Activated T-cell treated with anti-CD3 and anti-CD28 coated beads, Interleukin-2, amount 50 U/mL, for 48 hours (primary cell): ENCODE results near the gene PEX5L.

ENCODE experiments used
- DNase-seq, 2 experiments: peaks; one replicate each; pipeline ENCODE4 v3.0.0-alpha.2; 2020

Gene PEX5L

GRCh38 chr3:179766416-179767133 is 270.2 kb downstream of the PEX5L start:
- no peak for DNase-seq

DNA sequence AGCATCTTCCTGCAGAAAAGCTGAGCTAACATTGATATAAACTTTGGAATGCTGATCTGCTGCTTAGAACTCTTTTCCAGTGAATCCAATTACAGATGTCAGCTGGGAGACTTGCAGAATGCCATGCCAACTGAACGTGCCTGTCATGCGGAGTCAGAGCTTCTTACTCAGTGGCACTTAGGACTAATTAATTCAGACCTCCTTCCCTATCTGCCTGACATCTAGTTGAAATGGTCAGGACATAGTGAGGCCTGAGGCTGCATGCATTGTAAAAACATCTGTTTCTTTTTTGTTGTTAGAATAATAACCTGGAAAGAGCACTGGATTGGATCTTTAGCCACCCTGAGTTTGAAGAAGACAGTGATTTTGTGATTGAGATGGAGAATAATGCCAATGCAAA is 271.3 kb downstream of the PEX5L start:
- DNase-seq = no peak

GRCh38 chr3:179760944-179761343 is 275.8 kb downstream of the PEX5L start:
- no peak for DNase-seq

DNA sequence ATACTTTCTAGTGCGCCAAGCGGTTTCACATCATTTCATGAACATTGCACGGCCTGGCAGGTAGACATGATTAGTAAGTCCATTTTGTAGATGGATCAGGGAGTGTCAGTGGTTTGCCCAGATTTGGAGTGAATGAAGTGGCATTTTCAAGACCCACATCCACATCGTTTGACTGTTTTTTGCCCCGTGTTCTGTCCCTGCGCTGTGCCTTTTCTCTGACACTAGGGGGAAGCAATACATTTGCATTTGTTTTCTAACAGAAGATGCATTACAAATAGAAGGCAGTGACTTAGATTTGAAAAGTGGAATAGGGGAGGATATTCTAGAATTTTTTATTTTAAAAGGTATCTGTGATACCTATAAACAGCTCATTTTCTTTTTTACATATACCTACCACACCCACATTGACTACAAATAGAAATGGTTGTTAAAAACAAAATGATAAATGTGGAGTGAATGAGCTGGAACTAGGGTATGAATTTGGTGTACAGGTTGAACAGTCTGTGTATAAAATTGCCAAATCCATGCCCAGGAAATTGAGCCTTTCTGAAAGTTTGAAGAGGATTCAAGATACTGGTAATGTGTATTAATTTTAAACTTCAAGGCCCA is 285.9 kb downstream of the PEX5L start:
- DNase-seq = peak in 1 of 2 experiments; percentile 23

- DNase-seq = no peak
Measured at GRCh38 chr3:179745716-179746115, 291.0 kb downstream of the PEX5L start.

DNA sequence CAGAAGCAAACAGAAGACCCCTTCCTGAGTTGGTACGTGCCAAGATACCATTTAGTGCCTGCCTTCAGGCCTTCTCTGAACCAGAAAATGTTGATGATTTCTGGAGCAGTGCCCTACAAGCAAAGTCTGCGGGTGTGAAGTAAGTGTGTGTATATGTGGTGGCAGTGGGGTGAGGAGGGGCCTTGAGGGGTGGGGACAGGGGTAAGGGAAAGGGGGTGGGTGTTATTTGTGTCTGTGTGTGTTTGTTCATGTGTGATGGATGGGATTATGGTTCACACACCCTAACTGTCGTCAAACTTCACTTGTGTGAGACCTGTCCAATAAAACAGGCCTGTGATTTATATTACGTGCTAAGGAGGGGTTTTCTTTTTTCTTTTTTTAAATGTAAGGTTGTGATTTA is 291.7 kb downstream of the PEX5L start:
- no peak for DNase-seq
